ENCODE data around the gene CYB5R2. TPM values are rescaled to one million over a fixed set of nuclear protein-coding genes. Genes with fewer than 3 reads are reported as not detected.

Gene CYB5R2
- total and polyA plus RNA-seq, 2 experiments from 2014 or later: 40.9 to 56.2 TPM

GRCh38 chr11:7677071-7677470 is 3.8 kb upstream of the CYB5R2 start:
- Histone ChIP-seq H3K36me3 (ENCODE audit: insufficient read depth) (no peaks in the 10 kb centered on the region), H3K27me3 (ENCODE audit: insufficient read depth) (no peaks in the 10 kb centered on the region), H4K20me1 (replicated peaks; ENCODE audit: insufficient read depth) (no peaks in the 10 kb centered on the region), H3K79me2 (replicated peaks; ENCODE audit: insufficient read depth) (no peaks in the 10 kb centered on the region), H3K27ac (ENCODE audit: low read depth) (no peak overlapping the region), H3K4me3 (no peak overlapping the region), H2AFZ (no peak overlapping the region), H3F3A (replicated peaks; ENCODE audit: low read depth) (0 out of 2 replicates have a peak, but pooled peaks cover 3% of the 10 kb centered on the region), H3K4me1 (ENCODE audit: insufficient read depth) (peaks cover 44% of the 10 kb centered on the region), H3K4me2 (no peak overlapping the region), H3K9me2 (ENCODE audit: insufficient read depth) (no peaks in the 10 kb centered on the region; the same call in 1 of the 2 replicates)
- Mint-ChIP-seq H3K4me3 (no peak overlapping the region; the same call in 2 of the 3 replicates), H3K27ac (no peak overlapping the region), H3K36me3 (ENCODE audit: low read depth) (no peaks in the 10 kb centered on the region), H3K4me1 (peaks cover 42% of the 10 kb centered on the region), H3K27me3 (ENCODE audit: insufficient read depth, low read depth, poor library complexity) (peaks cover 18% of the 10 kb centered on the region), H3K9me3 (no peaks in the 10 kb centered on the region; the same call in 2 of the 3 replicates)
- TF ChIP-seq ZNF462 (CRISPR knock-in tag; IDR thresholded peaks at IDR 0.05) (no peak), JUNB (IDR thresholded peaks at IDR 0.05; ENCODE audit: unreplicated experiment) (no peak), ETS1 (IDR thresholded peaks at IDR 0.05) (no peak), EZH2 (IDR thresholded peaks at IDR 0.05; ENCODE audit: low read depth, unreplicated experiment) (no peak), NANOG (IDR thresholded peaks at IDR 0.05; ENCODE audit: borderline replicate concordance) (no peak), EZH2phosphoT487 (IDR thresholded peaks at IDR 0.05; ENCODE audit: unreplicated experiment) (no peak), ZNF331 (CRISPR knock-in tag; IDR thresholded peaks at IDR 0.05; ENCODE audit: low read depth) (no peak), POLR2AphosphoS5 (IDR thresholded peaks at IDR 0.05; ENCODE audit: low read depth) (no peak), REST (IDR thresholded peaks at IDR 0.05; ENCODE audit: unreplicated experiment) (no peak), ZNF114 (CRISPR knock-in tag; IDR thresholded peaks at IDR 0.05) (no peak), CREB1 (CRISPR knock-in tag; IDR thresholded peaks at IDR 0.05; ENCODE audit: low read depth) (no peak), STAT1 (IDR thresholded peaks at IDR 0.05; ENCODE audit: unreplicated experiment) (no peak), CTCF (conservative IDR thresholded peaks at IDR 0.05; ENCODE audit: low read depth in 2 of 2) (no peak)
- DNase-seq (ENCODE audit: low spot score) (no peak), ATAC-seq (no peak)
